HTERT RPE-1 (cell line): ENCODE data around the gene ATOH8.

Experiments used
- in situ Hi-C: fragments of 300-500 bp; cut with MboI; formaldehyde crosslinking; loops from 4 replicates; pipeline ENCODE4 v1.14.3; 2020; ENCODE audit warnings: low sequenced_read_pairs

The ATOH8 gene

DNA sequence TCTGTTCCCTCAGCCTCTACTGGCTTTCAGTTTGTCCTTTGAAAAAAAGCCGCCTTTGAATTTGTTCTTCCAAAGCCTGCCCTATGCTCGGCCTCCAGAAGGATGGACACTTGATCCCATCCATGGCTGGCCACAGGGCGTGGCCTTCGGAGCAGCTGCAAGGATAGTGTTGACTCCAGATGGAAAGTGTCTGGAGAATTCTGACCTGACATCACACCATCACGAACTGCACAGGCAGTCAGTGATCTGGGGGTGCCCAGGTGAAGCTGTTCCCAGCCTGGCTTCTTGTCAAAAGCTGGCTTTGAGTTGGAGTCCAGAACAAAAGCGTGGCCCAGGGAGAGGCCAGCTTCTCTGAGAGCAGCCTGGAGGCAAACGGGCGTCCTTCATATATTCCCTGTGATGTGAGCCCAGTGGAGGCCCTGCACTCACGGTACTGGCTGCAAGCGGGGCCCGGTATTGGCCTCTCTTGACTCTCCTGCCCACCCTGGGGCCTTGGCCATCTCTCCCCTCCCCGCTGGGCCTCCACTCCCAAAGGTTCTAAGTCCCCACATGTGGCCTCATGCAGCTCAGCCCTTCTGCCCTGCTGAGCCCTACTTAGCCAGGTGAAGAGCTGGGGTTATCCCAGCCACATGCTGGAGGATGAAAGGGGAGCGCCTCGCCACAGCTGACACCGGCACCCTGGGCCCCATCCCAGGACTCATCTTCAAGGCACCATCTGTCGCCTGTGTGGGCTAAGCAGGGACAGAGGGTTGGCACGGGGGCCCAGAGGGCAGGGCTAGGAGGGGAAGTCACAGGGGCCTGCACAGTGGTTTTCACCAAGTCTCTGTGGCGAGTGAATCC is 20.4 kb upstream of the ATOH8 start:
- in situ Hi-C loops: no loop called here

- in situ Hi-C loops: no loop called here
These were observed 19.8 kb upstream of the ATOH8 start for GRCh38 chr2:85734015-85734414.

- in situ Hi-C loops: no loop called here
These were observed 18.7 kb upstream of the ATOH8 start for GRCh38 chr2:85734942-85735608.

- in situ Hi-C loops: no loop called here
These were observed 18.1 kb upstream of the ATOH8 start for GRCh38 chr2:85735691-85736090.

- in situ Hi-C loops: no loop called here
These were observed 17.1 kb upstream of the ATOH8 start for GRCh38 chr2:85736456-85737355.

GRCh38 chr2:85737481-85737880 is 16.3 kb upstream of the ATOH8 start:
- in situ Hi-C loops: no loop called here

DNA sequence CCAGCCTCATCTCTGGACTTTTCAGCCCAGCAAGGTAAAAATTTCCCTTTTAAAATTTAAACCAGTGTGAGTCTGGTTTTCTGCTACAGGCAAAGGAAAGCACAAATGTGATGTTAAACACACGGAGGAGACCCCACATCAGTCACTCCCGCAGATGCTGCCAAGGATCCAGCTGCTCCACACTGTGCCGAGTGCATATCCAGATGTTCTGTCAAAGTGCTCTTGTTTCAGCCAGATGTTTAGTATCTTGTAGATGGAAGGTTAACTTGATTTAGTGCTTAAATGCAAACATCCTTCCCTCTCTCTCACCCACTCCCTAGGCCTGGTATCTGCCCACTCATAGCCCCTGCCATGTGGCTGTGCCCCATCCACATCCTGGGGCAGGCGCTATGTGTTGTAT is 15.8 kb upstream of the ATOH8 start:
- in situ Hi-C loops: no loop called here

- in situ Hi-C loops: no loop called here
These were observed 13.6 kb upstream of the ATOH8 start for GRCh38 chr2:85740193-85740592.

DNA sequence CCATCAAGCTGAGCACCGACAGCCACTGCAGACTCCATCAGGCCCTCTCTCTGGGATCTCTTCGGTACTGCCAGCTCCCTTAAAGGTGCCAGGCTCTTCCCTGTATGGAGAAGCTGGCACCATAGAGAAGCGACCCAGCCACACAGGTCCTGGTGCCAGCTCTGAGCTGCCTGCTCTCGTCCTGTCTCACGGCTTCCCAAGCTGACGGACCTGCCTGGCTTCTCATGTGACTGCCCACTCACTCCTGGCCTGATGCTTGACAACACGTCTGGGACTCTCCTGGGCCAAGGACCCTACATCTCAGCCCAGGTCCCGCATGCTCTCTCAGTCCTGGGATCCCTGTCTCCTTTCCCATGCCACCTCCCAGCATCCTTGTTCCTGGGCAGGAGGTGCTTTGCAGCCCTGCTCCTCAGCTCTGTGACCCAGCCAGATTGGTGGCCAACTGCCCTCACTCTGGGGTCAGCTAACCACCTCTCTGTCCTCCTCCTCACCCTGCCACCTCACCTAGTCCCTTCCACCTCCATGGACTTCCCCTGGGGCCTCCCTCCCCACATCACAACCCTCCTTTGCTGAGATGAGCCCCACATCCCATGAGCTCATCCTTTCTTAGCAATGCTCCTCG is 12.5 kb upstream of the ATOH8 start:
- in situ Hi-C loops: no loop called here

DNA sequence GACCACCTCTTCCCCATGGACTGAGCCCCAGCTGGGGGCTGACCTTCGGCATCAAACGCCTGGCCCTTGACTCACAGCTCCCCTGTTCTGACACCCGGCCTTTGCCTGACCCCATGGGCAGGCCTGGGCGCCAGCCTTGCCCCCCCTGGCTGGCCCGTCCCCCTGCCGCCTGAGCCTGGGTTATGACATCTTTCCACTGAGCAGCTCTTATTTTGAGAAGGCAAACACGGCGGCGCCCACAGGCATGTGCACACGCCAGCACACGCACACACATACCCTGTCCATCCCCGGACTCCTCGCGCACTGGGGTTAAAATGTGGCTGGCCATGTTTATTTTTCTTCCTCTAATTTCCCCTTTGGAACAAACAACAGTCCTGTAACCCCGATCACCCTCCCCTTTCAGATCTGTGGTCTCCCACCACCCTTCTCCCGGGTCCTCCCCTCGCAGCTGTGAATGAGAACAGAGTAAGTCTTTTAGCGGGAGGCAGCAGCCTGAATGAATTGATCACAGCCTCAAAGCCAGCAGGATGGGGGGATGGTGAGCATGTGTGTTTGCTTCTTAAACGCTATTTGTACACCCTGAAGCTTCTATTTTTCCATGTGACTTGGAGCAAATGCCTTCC is 11.8 kb upstream of the ATOH8 start:
- in situ Hi-C loops: no loop called here

DNA sequence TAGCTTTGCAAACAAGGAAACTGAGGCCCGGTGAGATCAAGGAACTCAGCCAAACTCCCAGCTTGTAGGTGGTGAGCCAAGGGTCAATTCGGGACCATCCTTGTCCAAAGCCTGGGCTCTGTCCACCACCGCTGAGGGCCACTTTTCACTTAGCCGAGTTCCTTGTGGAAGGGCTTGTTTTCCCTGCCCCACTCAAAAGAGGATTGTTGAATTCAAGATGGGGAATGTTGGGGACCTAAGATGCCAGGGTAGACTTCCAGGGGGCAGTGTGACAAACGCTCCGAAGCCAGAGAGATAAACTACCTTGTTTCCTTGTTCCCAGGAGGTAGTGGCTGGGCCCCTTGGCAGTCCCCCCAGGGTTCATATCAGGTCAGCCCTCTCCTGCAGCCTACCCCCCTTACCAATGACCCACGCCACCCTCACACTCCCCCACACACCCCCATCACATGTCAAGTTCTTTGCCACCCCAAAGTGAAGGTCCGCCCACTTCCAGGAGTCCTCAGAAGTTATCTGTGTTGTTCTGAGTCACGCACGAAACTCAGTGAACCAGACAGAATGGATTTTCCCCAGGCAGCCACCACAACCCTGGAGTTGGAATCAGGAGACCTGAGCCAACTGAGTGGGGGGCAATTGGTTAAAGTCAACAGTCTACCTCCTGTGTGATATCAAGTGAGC is 10.3 kb upstream of the ATOH8 start:
- in situ Hi-C loops: no loop called here

DNA sequence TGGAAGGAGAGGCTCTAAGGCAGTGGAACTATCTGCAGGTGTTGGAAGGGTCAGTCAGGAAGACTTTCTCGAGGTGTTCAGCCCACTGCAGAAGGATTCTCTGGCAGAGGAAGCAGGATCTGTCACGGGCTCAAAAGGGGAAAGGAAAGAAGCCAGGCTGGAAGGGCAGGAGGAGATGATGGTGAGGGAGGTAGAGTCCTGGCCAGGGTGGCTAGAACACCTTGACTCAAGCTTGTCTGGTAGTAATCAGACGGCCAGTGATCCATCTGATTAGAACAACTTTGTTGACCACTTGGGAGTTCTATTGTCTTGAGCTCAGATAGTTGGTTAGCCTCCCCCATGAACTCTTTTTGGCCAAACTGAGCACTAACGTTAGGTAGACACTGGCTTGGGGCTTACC is 9.7 kb upstream of the ATOH8 start:
- in situ Hi-C loops: no loop called here

DNA sequence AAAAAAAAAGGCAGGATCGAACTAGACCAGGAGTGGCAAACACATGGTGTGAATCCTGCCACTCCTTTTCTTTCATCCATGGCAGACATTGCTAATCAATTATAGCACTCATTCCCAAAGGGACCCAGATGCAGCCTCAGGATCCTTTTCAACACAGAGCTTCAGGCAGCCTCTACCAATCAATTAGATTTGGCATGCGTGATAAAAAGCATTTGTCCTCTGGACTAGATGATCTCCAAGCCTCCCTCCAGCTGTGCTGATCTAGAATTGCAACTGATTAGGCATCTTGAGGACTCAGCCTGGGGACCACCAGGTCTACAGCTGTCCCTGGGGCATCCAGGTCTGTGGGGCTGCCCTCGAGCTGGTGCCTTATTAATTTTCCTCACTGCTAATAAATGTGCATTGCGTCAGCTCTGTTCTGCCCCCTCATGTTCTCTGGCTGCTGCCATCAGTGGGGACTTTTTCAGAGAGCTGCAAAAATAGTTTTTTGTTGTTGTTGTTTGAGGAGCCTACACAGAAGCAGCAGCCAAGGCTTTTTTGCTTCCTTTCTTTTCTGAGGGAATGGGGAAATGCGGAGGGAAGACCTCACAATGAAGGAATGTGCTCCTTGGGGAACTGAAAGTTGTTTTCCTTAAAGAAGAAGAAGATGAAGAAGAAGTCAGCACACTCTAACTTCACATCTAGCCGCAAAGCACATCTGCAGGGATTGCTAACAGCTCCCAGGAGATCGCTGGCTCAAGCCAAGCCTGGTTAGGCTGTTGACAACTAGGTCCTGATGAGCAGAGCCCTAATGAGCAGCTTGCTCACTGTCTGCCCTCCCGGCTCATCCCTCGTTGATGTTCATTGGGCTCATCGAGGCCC is 8.8 kb upstream of the ATOH8 start:
- in situ Hi-C loops: no loop called here

- in situ Hi-C loops: no loop called here
These were observed 8.2 kb upstream of the ATOH8 start for GRCh38 chr2:85745619-85746018.

GRCh38 chr2:85746321-85747004 is 7.3 kb upstream of the ATOH8 start:
- in situ Hi-C loops: no loop called here

DNA sequence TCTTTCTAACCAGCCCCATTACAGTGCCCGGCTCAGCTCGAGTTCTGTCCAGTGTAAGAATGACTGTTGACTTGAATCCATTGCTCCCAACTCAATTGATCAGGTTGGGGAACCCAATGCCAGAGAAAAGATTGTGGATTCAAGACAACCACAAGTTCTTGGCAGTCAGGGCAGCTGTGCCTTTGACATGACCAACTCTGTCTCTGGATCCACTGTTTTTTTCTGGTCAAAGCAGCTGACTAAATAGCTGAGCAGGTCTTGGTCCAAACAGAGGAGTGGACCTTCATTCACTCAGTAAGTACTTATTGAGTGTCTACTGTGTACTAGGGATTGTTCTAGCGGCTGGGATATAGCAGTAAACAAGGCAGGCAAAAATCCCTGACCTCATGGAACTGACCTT is 6.3 kb upstream of the ATOH8 start:
- in situ Hi-C loops: no loop called here

- in situ Hi-C loops: no loop called here
These were observed 5.6 kb upstream of the ATOH8 start for GRCh38 chr2:85748039-85748734.
